Astrocyte (in vitro differentiated cells and primary cell): ENCODE measurements around the gene ARL13B. TPM values are rescaled to one million over a fixed set of nuclear protein-coding genes. Genes with fewer than 3 reads are reported as not detected.

Source experiments
- DNase-seq: peaks from one replicate; pipeline ENCODE4 v3.0.0-alpha.2; 2010; ENCODE audit warnings: low read depth
- FAIRE-seq: peaks from 2 replicates; lab custom pipeline; 2011; peaks lifted over from hg19 to GRCh38; lab: Jason Lieb, UNC
- H2AFZ ChIP-seq: 2 replicates; pipeline ENCODE4 v1.6.0; 2012; ENCODE audit warnings: low read depth, low read length, inconsistent platforms
- H3K27ac ChIP-seq: 2 replicates; pipeline ENCODE4 v1.5.1; 2011; ENCODE audit warnings: low read depth, low read length, inconsistent platforms
- H3K27me3 ChIP-seq: 2 replicates; pipeline ENCODE4 v1.6.0; 2011; ENCODE audit warnings: low read length, inconsistent platforms; ENCODE audit not compliant: insufficient read depth
- H3K36me3 ChIP-seq: 2 replicates; pipeline ENCODE4 v1.5.1; 2011; ENCODE audit warnings: low read length, inconsistent platforms; ENCODE audit not compliant: insufficient read depth
- H3K4me1 ChIP-seq: 2 replicates; pipeline ENCODE4 v1.5.1; 2011; ENCODE audit warnings: low read length, inconsistent platforms; ENCODE audit not compliant: insufficient read depth
- H3K4me2 ChIP-seq: 2 replicates; pipeline ENCODE4 v1.6.0; 2012; ENCODE audit warnings: low read length, inconsistent platforms
- H3K4me3 ChIP-seq: 2 replicates; pipeline ENCODE4 v1.5.1; 2011; ENCODE audit warnings: low read depth, mild to moderate bottlenecking, low read length, inconsistent platforms; ENCODE audit not compliant: insufficient read depth
- H3K79me2 ChIP-seq: 2 replicates; pipeline ENCODE4 v1.6.0; 2012; ENCODE audit warnings: mild to moderate bottlenecking, low read length, inconsistent platforms; ENCODE audit not compliant: insufficient read depth
- H3K9ac ChIP-seq: 2 replicates; pipeline ENCODE4 v1.6.0; 2012; ENCODE audit warnings: mild to moderate bottlenecking, low read length, inconsistent platforms
- H3K9me3 ChIP-seq: 2 replicates; pipeline ENCODE4 v1.5.1; 2012; ENCODE audit warnings: low read depth, mild to moderate bottlenecking, low read length, inconsistent platforms; ENCODE audit not compliant: insufficient read depth
- H4K20me1 ChIP-seq: 2 replicates; pipeline ENCODE4 v1.6.0; 2012; ENCODE audit warnings: low read length, inconsistent platforms; ENCODE audit not compliant: insufficient read depth
- H3K27ac Mint-ChIP-seq: one replicate; pipeline ENCODE4 v1.8.0; 2021; ENCODE audit warnings: mild to moderate bottlenecking, mixed read lengths; ENCODE audit not compliant: unreplicated experiment
- H3K27me3 Mint-ChIP-seq: one replicate; pipeline ENCODE4 v1.8.0; 2021; ENCODE audit warnings: low read depth, mixed read lengths; ENCODE audit not compliant: unreplicated experiment
- H3K36me3 Mint-ChIP-seq: one replicate; pipeline ENCODE4 v1.8.0; 2021; ENCODE audit warnings: low read depth, mixed read lengths; ENCODE audit not compliant: unreplicated experiment
- H3K4me1 Mint-ChIP-seq: one replicate; pipeline ENCODE4 v1.8.0; 2021; ENCODE audit warnings: low read depth, mixed read lengths; ENCODE audit not compliant: unreplicated experiment
- H3K4me3 Mint-ChIP-seq: one replicate; pipeline ENCODE4 v1.8.0; 2021; ENCODE audit warnings: mild to moderate bottlenecking, moderate library complexity, mixed read lengths; ENCODE audit not compliant: unreplicated experiment
- H3K9me3 Mint-ChIP-seq: one replicate; pipeline ENCODE4 v1.8.0; 2021; ENCODE audit warnings: mild to moderate bottlenecking, mixed read lengths; ENCODE audit not compliant: unreplicated experiment
- CTCF ChIP-seq: IDR thresholded peaks from 2 replicates; pipeline ENCODE4 v1.5.1; 2011; ENCODE audit warnings: low read depth, mild to moderate bottlenecking, inconsistent platforms, low read length, moderate library complexity; ENCODE audit not compliant: insufficient read depth
- EZH2 ChIP-seq: IDR thresholded peaks from 2 replicates; pipeline ENCODE4 v1.6.1; 2012; ENCODE audit warnings: mild to moderate bottlenecking, low read length, inconsistent platforms; ENCODE audit not compliant: insufficient read depth
- total RNA-seq: library from RNA; stranded (reverse); gene quantifications from 2 replicates; pipeline ENCODE4 v1.2.1, GENCODE V29; 2021

ARL13B gene
- total RNA-seq, 1 donor from 2014 or later: 9.8 TPM

DNA sequence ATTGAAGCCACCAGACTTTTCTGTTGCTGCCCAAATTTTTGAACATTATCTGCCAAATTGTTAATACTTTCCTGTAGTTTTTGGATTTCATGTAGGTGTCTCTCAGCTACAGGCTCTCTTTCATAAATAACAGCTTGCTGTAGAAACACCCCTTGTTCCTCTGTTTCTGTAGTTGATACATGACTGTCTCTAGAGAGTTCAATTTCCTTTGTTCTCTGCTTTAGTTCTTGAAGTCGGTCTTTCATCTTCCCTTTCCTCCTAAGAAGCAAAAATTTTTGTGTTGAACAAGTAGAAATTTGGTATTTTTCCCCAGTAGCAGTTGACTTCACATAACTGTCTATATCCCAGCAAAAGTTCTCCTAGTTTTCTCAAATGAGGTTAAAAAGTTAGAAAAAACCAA is 35.1 kb downstream of the ARL13B start:
- H3K27ac ChIP-seq: no peak overlapping the region
- H3K36me3 ChIP-seq: no peaks in the 10 kb centered on the region
- no peak overlapping the region for H3K4me3 ChIP-seq
- H3K9ac ChIP-seq: no peak overlapping the region
- H3K27me3 Mint-ChIP-seq: no peaks in the 10 kb centered on the region
- no peak overlapping the region for H2AFZ ChIP-seq
- H3K4me3 Mint-ChIP-seq: no peak overlapping the region
- no peaks in the 10 kb centered on the region for H4K20me1 ChIP-seq
- H3K4me1 Mint-ChIP-seq: peaks cover 10% of the 10 kb centered on the region
- H3K4me2 ChIP-seq: no peak overlapping the region
- no peak for FAIRE-seq
- DNase-seq: no peak
- no peak overlapping the region for H3K27ac Mint-ChIP-seq
- H3K36me3 Mint-ChIP-seq: peaks cover 5% of the 10 kb centered on the region
- no peaks in the 10 kb centered on the region for H3K27me3 ChIP-seq
- TF ChIP-seq EZH2 (no peak), CTCF (no peak)
- no peaks in the 10 kb centered on the region for H3K4me1 ChIP-seq
- H3K9me3 ChIP-seq: no peaks in the 10 kb centered on the region
- H3K9me3 Mint-ChIP-seq: no peaks in the 10 kb centered on the region
- no peaks in the 10 kb centered on the region for H3K79me2 ChIP-seq

DNA sequence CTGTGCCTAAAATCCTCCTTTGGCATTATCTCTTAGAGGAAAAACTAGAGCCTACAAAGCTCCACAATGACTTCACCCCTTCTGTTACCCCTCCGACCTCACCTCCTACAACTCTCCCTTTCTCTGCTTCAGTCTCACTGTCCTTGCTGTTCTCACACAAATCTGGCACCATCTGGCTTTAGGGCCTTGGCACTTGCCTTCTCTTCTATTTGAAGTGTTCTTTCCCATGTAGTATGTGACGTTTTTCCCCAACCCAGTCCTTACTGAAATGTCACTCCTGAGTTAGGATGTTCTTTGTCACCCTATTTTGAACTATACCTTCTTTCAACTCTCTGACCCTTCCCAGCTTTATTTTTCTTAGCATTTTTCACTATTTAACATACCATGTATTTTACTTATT is 39.7 kb downstream of the ARL13B start:
- H2AFZ ChIP-seq: no peak overlapping the region
- H3K27ac ChIP-seq: no peak overlapping the region
- no peaks in the 10 kb centered on the region for H4K20me1 ChIP-seq
- no peaks in the 10 kb centered on the region for H3K36me3 ChIP-seq
- Mint-ChIP-seq H3K4me1 (no peaks in the 10 kb centered on the region), H3K27ac (no peak overlapping the region), H3K9me3 (no peaks in the 10 kb centered on the region), H3K27me3 (no peaks in the 10 kb centered on the region), H3K4me3 (no peak overlapping the region), H3K36me3 (peaks cover 5% of the 10 kb centered on the region)
- no peak overlapping the region for H3K4me2 ChIP-seq
- no peaks in the 10 kb centered on the region for H3K4me1 ChIP-seq
- FAIRE-seq (no peak), DNase-seq (no peak)
- no peak overlapping the region for H3K4me3 ChIP-seq
- H3K27me3 ChIP-seq: no peaks in the 10 kb centered on the region
- TF ChIP-seq CTCF (no peak), EZH2 (no peak)
- no peak overlapping the region for H3K9ac ChIP-seq
- H3K79me2 ChIP-seq: no peaks in the 10 kb centered on the region
- H3K9me3 ChIP-seq: no peaks in the 10 kb centered on the region

- DNase-seq: no peak
- Mint-ChIP-seq H3K4me1 (no peaks in the 10 kb centered on the region), H3K27me3 (no peaks in the 10 kb centered on the region), H3K27ac (no peak overlapping the region), H3K36me3 (peaks cover 2% of the 10 kb centered on the region), H3K9me3 (no peaks in the 10 kb centered on the region), H3K4me3 (no peak overlapping the region)
- H3K79me2 ChIP-seq: no peaks in the 10 kb centered on the region
- H3K4me1 ChIP-seq: no peaks in the 10 kb centered on the region
- no peaks in the 10 kb centered on the region for H4K20me1 ChIP-seq
- H3K36me3 ChIP-seq: no peaks in the 10 kb centered on the region
- no peak overlapping the region for H3K9ac ChIP-seq
- H3K9me3 ChIP-seq: no peaks in the 10 kb centered on the region
- H3K27me3 ChIP-seq: no peaks in the 10 kb centered on the region
- FAIRE-seq: no peak
- no peak overlapping the region for H3K4me2 ChIP-seq
- H3K27ac ChIP-seq: no peak overlapping the region
- no peak overlapping the region for H2AFZ ChIP-seq
- H3K4me3 ChIP-seq: no peak overlapping the region
- TF ChIP-seq CTCF (no peak), EZH2 (no peak)
Observed at GRCh38 chr3:94020293-94020692, 40.3 kb downstream of the ARL13B start.
